ENCODE measurements around the gene GALNTL6. TPM values are rescaled to one million over a fixed set of nuclear protein-coding genes. Genes with fewer than 3 reads are reported as not detected.

GALNTL6 gene
- total and polyA plus RNA-seq, 8 donors, result 0.15 to 0.87 (median 0.58) TPM; not detected in 3

GRCh38 chr4:172155838-172156345 lies 342.7 kb downstream of the GALNTL6 start:
- H3K36me3 ChIP-seq, result no peaks in the 10 kb centered on the region
- no peaks in the 10 kb centered on the region for H3K4me1 ChIP-seq
- no peaks in the 10 kb centered on the region for H3K27me3 ChIP-seq
- whole genome bisulfite sequencing, 5 donors, result 74 to 87% (median 80%) methylated on average over 15 of the region's 15 CpGs
- no peak overlapping the region for H3K27ac ChIP-seq
- H3K4me3 ChIP-seq, result no peak overlapping the region
- intact Hi-C loops (cut with DNase I; ENCODE audit: low total_unique reads), result no loop called here
- H3K9me3 ChIP-seq, result no peaks in the 10 kb centered on the region
- DNase-seq, result no peak
- no peak for TF ChIP-seq CTCF (IDR thresholded peaks at IDR 0.05)
- no peak for TF ChIP-seq POLR2A (IDR thresholded peaks at IDR 0.05)
- no peak for TF ChIP-seq POLR2AphosphoS5 (IDR thresholded peaks at IDR 0.05)
- TF ChIP-seq EP300 (IDR thresholded peaks at IDR 0.05), result no peak

GRCh38 chr4:172157946-172158345 lies 344.7 kb downstream of the GALNTL6 start:
- H3K4me3 ChIP-seq, result no peak overlapping the region
- intact Hi-C loops (cut with DNase I; ENCODE audit: low total_unique reads), result no loop called here
- no peak overlapping the region for H3K27ac ChIP-seq
- WGBS, 5 donors, result 57 to 75% (median 58%) methylated on average over 2 of the region's 2 CpGs
- no peaks in the 10 kb centered on the region for H3K36me3 ChIP-seq
- H3K4me1 ChIP-seq, result no peaks in the 10 kb centered on the region
- H3K9me3 ChIP-seq, result no peaks in the 10 kb centered on the region
- no peak for TF ChIP-seq POLR2A (IDR thresholded peaks at IDR 0.05)
- TF ChIP-seq POLR2AphosphoS5 (IDR thresholded peaks at IDR 0.05), result no peak
- no peak for TF ChIP-seq EP300 (IDR thresholded peaks at IDR 0.05)
- TF ChIP-seq CTCF (IDR thresholded peaks at IDR 0.05), result no peak
- DNase-seq, result no peak
- no peaks in the 10 kb centered on the region for H3K27me3 ChIP-seq

GRCh38 chr4:172163215-172163614 lies 350.0 kb downstream of the GALNTL6 start:
- no peak for DNase-seq
- TF ChIP-seq EP300 (IDR thresholded peaks at IDR 0.05), result no peak
- TF ChIP-seq CTCF (IDR thresholded peaks at IDR 0.05), result no peak
- TF ChIP-seq POLR2A (IDR thresholded peaks at IDR 0.05), result no peak
- TF ChIP-seq POLR2AphosphoS5 (IDR thresholded peaks at IDR 0.05), result no peak
- Histone ChIP-seq H3K4me3 (no peak overlapping the region), H3K27ac (no peak overlapping the region), H3K4me1 (peaks cover 0 to 4% (median 0%) of the 10 kb centered on the region in 4 donors), H3K27me3 (no peaks in the 10 kb centered on the region), H3K9me3 (no peaks in the 10 kb centered on the region), H3K36me3 (no peaks in the 10 kb centered on the region)
- WGBS, 5 donors, result 21 to 44% (median 33%) methylated on average over 2 of the region's 2 CpGs
- intact Hi-C loops (cut with DNase I; ENCODE audit: low total_unique reads), result no loop called here

GRCh38 chr4:172168888-172169287 lies 355.7 kb downstream of the GALNTL6 start:
- no peak for DNase-seq
- no peaks in the 10 kb centered on the region for H3K9me3 ChIP-seq
- H3K27me3 ChIP-seq, result no peaks in the 10 kb centered on the region
- intact Hi-C loops (cut with DNase I; ENCODE audit: low total_unique reads), result no loop called here
- H3K36me3 ChIP-seq, result no peaks in the 10 kb centered on the region
- H3K27ac ChIP-seq, result no peak overlapping the region
- 58 to 76% (median 67%) methylated on average over 2 of the region's 2 CpGs for WGBS, 5 donors
- no peaks in the 10 kb centered on the region for H3K4me1 ChIP-seq
- TF ChIP-seq POLR2A (IDR thresholded peaks at IDR 0.05), result no peak
- no peak for TF ChIP-seq EP300 (IDR thresholded peaks at IDR 0.05)
- no peak for TF ChIP-seq POLR2AphosphoS5 (IDR thresholded peaks at IDR 0.05)
- no peak for TF ChIP-seq CTCF (IDR thresholded peaks at IDR 0.05)
- no peak overlapping the region for H3K4me3 ChIP-seq

Data from stomach (tissue), 9 donors.